Left hindlimb (tissue), 1 donor: ENCODE results near the gene CYB5R3.
"Not testable (repeated sequence)": the region's sequence is repeated elsewhere in the genome, so short reads cannot be mapped to it uniquely, and the experiment has no call there.

Experiments used
- DNase-seq: peaks from one replicate; pipeline ENCODE4 v3.0.0-alpha.2; 2018

CYB5R3 gene

GRCh38 chr22:42622061-42622710 is 27.0 kb downstream of the CYB5R3 start:
- no peak for DNase-seq

- DNase-seq: no peak
Observed at GRCh38 chr22:42621505-42622002, 27.6 kb downstream of the CYB5R3 start.

- no peak for DNase-seq
Observed at GRCh38 chr22:42620084-42620483, 29.1 kb downstream of the CYB5R3 start.

- DNase-seq: no peak
Observed at GRCh38 chr22:42619261-42620063, 29.7 kb downstream of the CYB5R3 start.

GRCh38 chr22:42617155-42617983 is 31.8 kb downstream of the CYB5R3 start:
- no peak for DNase-seq

GRCh38 chr22:42615860-42616175 is 33.4 kb downstream of the CYB5R3 start:
- DNase-seq: not testable (repeated sequence)

GRCh38 chr22:42615092-42615859 is 33.9 kb downstream of the CYB5R3 start:
- peak; percentile 96 for DNase-seq

- peak; percentile 99 for DNase-seq
Observed at GRCh38 chr22:42614312-42615091, 34.7 kb downstream of the CYB5R3 start, which contains the start of gene POLDIP3. Gene POLDIP3 (minus strand): TSS chr22:42614883. CDS start chr22:42614857, 26 bp downstream.

GRCh38 chr22:42613872-42614301 is 35.3 kb downstream of the CYB5R3 start:
- DNase-seq: no peak

- DNase-seq: no peak
Observed at GRCh38 chr22:42612336-42612735, 36.9 kb downstream of the CYB5R3 start.

GRCh38 chr22:42611051-42611450 is 38.1 kb downstream of the CYB5R3 start:
- DNase-seq: no peak

GRCh38 chr22:42610186-42610585 is 39.0 kb downstream of the CYB5R3 start:
- no peak for DNase-seq

- DNase-seq: no peak
Observed at GRCh38 chr22:42608823-42609361, 40.3 kb downstream of the CYB5R3 start.

- DNase-seq: no peak
Observed at GRCh38 chr22:42608136-42608822, 40.9 kb downstream of the CYB5R3 start.

- DNase-seq: not testable (repeated sequence)
Observed at GRCh38 chr22:42607641-42608040, 41.6 kb downstream of the CYB5R3 start.

GRCh38 chr22:42604403-42604802 is 44.8 kb downstream of the CYB5R3 start:
- no peak for DNase-seq

GRCh38 chr22:42603427-42603826 is 45.8 kb downstream of the CYB5R3 start:
- DNase-seq: no peak

GRCh38 chr22:42602470-42602869 is 46.7 kb downstream of the CYB5R3 start:
- DNase-seq: no peak

GRCh38 chr22:42601879-42602465 is 47.2 kb downstream of the CYB5R3 start:
- DNase-seq: no peak

- no peak for DNase-seq
Observed at GRCh38 chr22:42596863-42597530, 52.2 kb downstream of the CYB5R3 start.
